Placental epithelial cell (primary cell): Measurements from ENCODE around the gene ZNF605. TPM values are rescaled to one million over a fixed set of nuclear protein-coding genes. Genes with fewer than 3 reads are reported as not detected.

Experiments used
- small RNA-seq: library from RNA; depleted of rRNA; stranded (forward); fragments of <200 nt; gene quantifications from one replicate; pipeline ENCODE3, GENCODE V24; 2012
- total RNA-seq: library from RNA; depleted of rRNA; stranded (reverse); fragments of >200 nt; gene quantifications from 2 replicates; pipeline ENCODE4 v1.2.3, GENCODE V29; 2012

ZNF605 gene
- 9.0 and 11.3 TPM in 2 replicates for total RNA-seq

GRCh38 chr12:132956011-132956788 is at the start of gene ZNF605:
Gene ZNF605 (minus strand): TSS chr12:132956306. CDS start chr12:132945635, 10,671 bp downstream.

GRCh38 chr12:132986001-132986884 is 30.1 kb upstream of the ZNF605 start, which contains the start of gene ZNF26:
Gene ZNF26 (plus strand): TSS chr12:132986367. CDS start chr12:132986841, 474 bp downstream.

GRCh38 chr12:132887513-132888351 is 68.4 kb downstream of the ZNF605 start, which contains the start of gene CHFR:
Gene CHFR (minus strand): TSS chr12:132887605. CDS start chr12:132887328, 277 bp downstream.

Small RNA genes lying within 50 kb of the gene (small RNA-seq; reads per million reads assigned to genes)
- gene RNU4ATAC12P: not detected

Other genes starting within 250 kb of the ZNF605 start
- gene PGAM5, start 245.5 kb downstream of the ZNF605 start, total RNA-seq: 16.9 and 35.5 TPM in 2 replicates
- 130 and 152 TPM in 2 replicates for gene ANKLE2, start 194.5 kb downstream of the ZNF605 start, total RNA-seq
- 104 and 161 TPM in 2 replicates for gene GOLGA3, start 127.4 kb downstream of the ZNF605 start, total RNA-seq
- gene CHFR, start 68.7 kb downstream of the ZNF605 start, total RNA-seq: 43.2 and 53.5 TPM in 2 replicates
- gene ZNF26, start 30.1 kb upstream of the ZNF605 start, total RNA-seq: 16.7 and 27.9 TPM in 2 replicates
- gene ZNF84, start 81.2 kb upstream of the ZNF605 start, total RNA-seq: 17.0 and 37.3 TPM in 2 replicates
- gene ZNF140, start 124.6 kb upstream of the ZNF605 start, total RNA-seq: 23.0 and 27.9 TPM in 2 replicates
- 0.76 and 1.2 TPM in 2 replicates for gene ZNF891, start 174.0 kb upstream of the ZNF605 start, total RNA-seq
- gene ZNF10, start 174.3 kb upstream of the ZNF605 start, total RNA-seq: 4.4 and 9.4 TPM in 2 replicates
- gene ZNF268, start 225.2 kb upstream of the ZNF605 start, total RNA-seq: 22.0 and 35.1 TPM in 2 replicates